ENCODE results near the gene CREB3L2. TPM values are rescaled to one million over a fixed set of nuclear protein-coding genes. Genes with fewer than 3 reads are reported as not detected.

The CREB3L2 gene
- total and polyA plus RNA-seq, 8 donors: 5.8 to 258 (median 23.6) TPM

DNA sequence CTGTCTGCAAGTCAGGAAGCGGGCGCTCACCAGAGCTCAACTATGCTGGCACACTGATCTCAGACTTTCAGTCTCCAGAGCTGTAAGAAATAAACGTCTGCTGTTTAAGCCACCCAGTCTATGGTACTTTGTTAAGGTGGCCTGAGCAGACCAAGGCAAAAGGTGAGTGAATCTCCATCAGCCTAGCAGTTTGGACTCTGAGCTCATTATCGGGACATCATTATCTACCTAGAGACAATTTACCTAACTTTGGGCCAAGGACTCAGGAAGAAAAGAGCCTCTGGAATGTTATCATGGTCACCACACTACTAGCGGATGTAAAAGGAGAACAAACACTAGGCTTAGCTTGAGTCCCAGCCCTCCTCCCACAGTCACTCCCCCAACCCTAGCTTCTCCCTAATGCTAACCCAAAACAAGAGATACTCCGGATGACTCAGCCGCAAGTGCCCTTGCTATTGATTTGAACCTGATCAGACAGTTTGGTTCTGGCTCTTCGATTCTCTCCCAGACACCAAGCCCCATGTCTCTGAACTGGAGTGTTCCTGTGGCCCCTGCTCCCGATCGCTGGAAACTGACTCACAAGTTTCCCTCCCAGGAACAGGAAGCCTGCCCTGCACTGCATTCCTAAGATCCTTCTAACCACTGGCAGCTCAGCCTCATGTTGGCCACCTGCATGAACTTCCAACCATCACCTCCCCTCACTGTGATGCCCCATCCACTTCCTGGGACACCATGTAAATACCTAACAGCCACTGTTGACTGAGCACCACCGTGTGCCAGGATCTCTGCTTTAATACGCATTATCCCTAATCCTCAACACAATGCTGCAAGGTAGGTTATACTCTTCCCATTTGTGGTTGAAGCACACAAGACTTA is 34.5 kb downstream of the CREB3L2 start:
- Histone ChIP-seq H3K4me1 (peaks cover 38 to 90% (median 68%) of the 10 kb centered on the region in 4 donors), H3K4me3 (no peak overlapping the region), H3K9me3 (no peaks in the 10 kb centered on the region), H3K36me3 (peaks cover 0 to 3% (median 0%) of the 10 kb centered on the region in 4 donors), H3K27ac (peak overlapping the region in 4 of 5 donors; percentile 25 to 49 (median 31)), H3K27me3 (no peaks in the 10 kb centered on the region)
- intact Hi-C loops (cut with DNase I; ENCODE audit: low total_unique reads): no loop called here
- TF ChIP-seq CTCF (IDR thresholded peaks at IDR 0.05) (no peak), POLR2AphosphoS5 (IDR thresholded peaks at IDR 0.05) (peak in 1 of 3 donors; percentile 4)
- DNase-seq: no peak
- WGBS, 5 donors: 55 to 71% (median 58%) methylated on average over 12 of the region's 12 CpGs

DNA sequence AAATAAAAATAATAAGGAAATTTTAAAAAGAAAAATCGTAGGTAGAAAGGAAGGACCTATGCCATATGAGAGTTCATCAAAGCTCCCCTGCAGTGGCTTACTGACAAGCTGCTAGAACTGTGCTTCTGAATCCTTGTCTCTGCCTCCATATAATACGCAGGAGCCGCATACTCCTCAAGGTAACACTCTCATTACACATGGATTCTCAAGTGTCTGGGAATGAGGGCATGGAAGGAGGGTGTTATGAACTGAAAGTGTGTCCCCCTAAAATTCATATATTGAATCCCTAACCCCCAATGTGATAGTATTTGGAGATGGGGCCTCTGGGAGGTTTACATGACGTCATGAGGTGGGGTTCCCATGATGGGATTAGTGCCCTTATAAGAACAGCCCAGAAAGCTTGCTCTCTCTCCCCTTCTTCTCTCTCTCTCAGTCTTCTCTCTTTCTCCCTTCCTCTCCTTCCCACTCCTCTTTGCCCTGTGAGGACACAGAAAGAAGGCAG is 35.2 kb downstream of the CREB3L2 start:
- no peak for DNase-seq
- Histone ChIP-seq H3K4me3 (no peak overlapping the region), H3K4me1 (peaks cover 34 to 88% (median 62%) of the 10 kb centered on the region in 4 donors), H3K36me3 (peaks cover 0 to 5% (median 0%) of the 10 kb centered on the region in 4 donors), H3K27me3 (no peaks in the 10 kb centered on the region), H3K27ac (peak overlapping the region in 4 of 5 donors; percentile 25 to 49 (median 31)), H3K9me3 (no peaks in the 10 kb centered on the region)
- intact Hi-C loops (cut with DNase I; ENCODE audit: low total_unique reads): no loop called here
- no peak for TF ChIP-seq POLR2AphosphoS5 (IDR thresholded peaks at IDR 0.05)
- no peak for TF ChIP-seq EP300 (IDR thresholded peaks at IDR 0.05)
- no peak for TF ChIP-seq CTCF (IDR thresholded peaks at IDR 0.05)
- no peak for TF ChIP-seq POLR2A (IDR thresholded peaks at IDR 0.05)
- 79 to 93% (median 90%) methylated on average over 4 of the region's 4 CpGs for WGBS, 5 donors

- TF ChIP-seq POLR2AphosphoS5 (IDR thresholded peaks at IDR 0.05): no peak
- TF ChIP-seq CTCF (IDR thresholded peaks at IDR 0.05): no peak
- no peak for TF ChIP-seq EP300 (IDR thresholded peaks at IDR 0.05)
- no peak for TF ChIP-seq POLR2A (IDR thresholded peaks at IDR 0.05)
- Histone ChIP-seq H3K36me3 (peaks cover 0 to 5% (median 0%) of the 10 kb centered on the region in 4 donors), H3K4me1 (peaks cover 31 to 82% (median 59%) of the 10 kb centered on the region in 4 donors), H3K9me3 (no peaks in the 10 kb centered on the region), H3K4me3 (no peak overlapping the region), H3K27me3 (no peaks in the 10 kb centered on the region), H3K27ac (peak overlapping the region in 1 of 5 donors; percentile 26)
- intact Hi-C loops (cut with DNase I; ENCODE audit: low total_unique reads): no loop called here
- no peak for DNase-seq
- 52 to 62% (median 60%) methylated on average over 2 of the region's 2 CpGs for WGBS, 5 donors
These were observed 35.8 kb downstream of the CREB3L2 start for GRCh38 chr7:137965942-137966640.

- Histone ChIP-seq H3K4me1 (peaks cover 20 to 76% (median 50%) of the 10 kb centered on the region in 4 donors), H3K9me3 (no peaks in the 10 kb centered on the region), H3K27ac (no peak overlapping the region), H3K27me3 (no peaks in the 10 kb centered on the region), H3K36me3 (peaks cover 0 to 5% (median 0%) of the 10 kb centered on the region in 4 donors), H3K4me3 (no peak overlapping the region)
- intact Hi-C loops (cut with DNase I; ENCODE audit: low total_unique reads): no loop called here
- WGBS, 5 donors: 77 to 90% (median 86%) methylated on average over 14 of the region's 14 CpGs
- TF ChIP-seq CTCF (IDR thresholded peaks at IDR 0.05) (no peak), EP300 (IDR thresholded peaks at IDR 0.05) (no peak), POLR2AphosphoS5 (IDR thresholded peaks at IDR 0.05) (no peak)
- DNase-seq: no peak
These were observed 36.9 kb downstream of the CREB3L2 start for GRCh38 chr7:137964824-137965545.
